ENCODE measurements around the gene RAD9A.

- TF ChIP-seq EZH2 (IDR thresholded peaks at IDR 0.05; ENCODE audit: insufficient read depth, low read length), result no peak
- TF ChIP-seq, protein P1, sequence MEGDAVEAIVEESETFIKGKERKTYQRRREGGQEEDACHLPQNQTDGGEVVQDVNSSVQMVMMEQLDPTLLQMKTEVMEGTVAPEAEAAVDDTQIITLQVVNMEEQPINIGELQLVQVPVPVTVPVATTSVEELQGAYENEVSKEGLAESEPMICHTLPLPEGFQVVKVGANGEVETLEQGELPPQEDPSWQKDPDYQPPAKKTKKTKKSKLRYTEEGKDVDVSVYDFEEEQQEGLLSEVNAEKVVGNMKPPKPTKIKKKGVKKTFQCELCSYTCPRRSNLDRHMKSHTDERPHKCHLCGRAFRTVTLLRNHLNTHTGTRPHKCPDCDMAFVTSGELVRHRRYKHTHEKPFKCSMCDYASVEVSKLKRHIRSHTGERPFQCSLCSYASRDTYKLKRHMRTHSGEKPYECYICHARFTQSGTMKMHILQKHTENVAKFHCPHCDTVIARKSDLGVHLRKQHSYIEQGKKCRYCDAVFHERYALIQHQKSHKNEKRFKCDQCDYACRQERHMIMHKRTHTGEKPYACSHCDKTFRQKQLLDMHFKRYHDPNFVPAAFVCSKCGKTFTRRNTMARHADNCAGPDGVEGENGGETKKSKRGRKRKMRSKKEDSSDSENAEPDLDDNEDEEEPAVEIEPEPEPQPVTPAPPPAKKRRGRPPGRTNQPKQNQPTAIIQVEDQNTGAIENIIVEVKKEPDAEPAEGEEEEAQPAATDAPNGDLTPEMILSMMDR (IDR thresholded peaks at IDR 0.05; ENCODE audit: insufficient read depth, low read depth, low read length), result no peak
Measured at GRCh38 chr11:67364169-67364568, 27.6 kb upstream of the RAD9A start.

All from astrocyte (in vitro differentiated cells and primary cell).